Subcutaneous abdominal adipose tissue (tissue), 5 donors: ENCODE results near the gene GNAS.
A peak's percentile ranks its signal among the peaks of the same experiment; 100 is the strongest.

Source experiments
- H3K27ac ChIP-seq: one replicate; pipeline ENCODE4 v1.7.0; 2013; ENCODE audit warnings: low read depth, mild to moderate bottlenecking, inconsistent platforms, low read length, moderate library complexity
- H3K27me3 ChIP-seq, 5 donors: one replicate each; pipeline ENCODE4 v1.7.0; 2013; ENCODE audit warnings: low read length in 5 of 5, inconsistent platforms in 1 of 5; ENCODE audit not compliant: control insufficient read depth in 5 of 5, insufficient read depth in 4 of 5
- H3K36me3 ChIP-seq, 5 donors: one replicate each; pipeline ENCODE4 v1.7.0; 2013; ENCODE audit warnings: low read length in 5 of 5; ENCODE audit not compliant: control insufficient read depth in 5 of 5, insufficient read depth in 5 of 5
- H3K4me1 ChIP-seq, 5 donors: one replicate each; pipeline ENCODE4 v1.7.0; 2013; ENCODE audit warnings: low read length in 5 of 5, mild to moderate bottlenecking in 3 of 5, moderate library complexity in 1 of 5; ENCODE audit not compliant: control insufficient read depth in 5 of 5, insufficient read depth in 5 of 5
- H3K4me3 ChIP-seq, 5 donors: one replicate each; pipeline ENCODE4 v1.7.0; 2013; ENCODE audit warnings: low read length in 5 of 5, low read depth in 1 of 5
- H3K9ac ChIP-seq, 5 donors: one replicate each; pipeline ENCODE4 v1.7.0; 2013; ENCODE audit warnings: low read length in 5 of 5, mild to moderate bottlenecking in 4 of 5, moderate library complexity in 3 of 5
- H3K9me3 ChIP-seq, 5 donors: one replicate each; pipeline ENCODE4 v1.7.0; 2013; ENCODE audit warnings: low read length in 5 of 5; ENCODE audit not compliant: control insufficient read depth in 5 of 5
- donor health status: healthy.
- donor health status: healthy.
- donor health status: healthy.
- donor health status: healthy.
- donor health status: healthy.

The GNAS gene

DNA sequence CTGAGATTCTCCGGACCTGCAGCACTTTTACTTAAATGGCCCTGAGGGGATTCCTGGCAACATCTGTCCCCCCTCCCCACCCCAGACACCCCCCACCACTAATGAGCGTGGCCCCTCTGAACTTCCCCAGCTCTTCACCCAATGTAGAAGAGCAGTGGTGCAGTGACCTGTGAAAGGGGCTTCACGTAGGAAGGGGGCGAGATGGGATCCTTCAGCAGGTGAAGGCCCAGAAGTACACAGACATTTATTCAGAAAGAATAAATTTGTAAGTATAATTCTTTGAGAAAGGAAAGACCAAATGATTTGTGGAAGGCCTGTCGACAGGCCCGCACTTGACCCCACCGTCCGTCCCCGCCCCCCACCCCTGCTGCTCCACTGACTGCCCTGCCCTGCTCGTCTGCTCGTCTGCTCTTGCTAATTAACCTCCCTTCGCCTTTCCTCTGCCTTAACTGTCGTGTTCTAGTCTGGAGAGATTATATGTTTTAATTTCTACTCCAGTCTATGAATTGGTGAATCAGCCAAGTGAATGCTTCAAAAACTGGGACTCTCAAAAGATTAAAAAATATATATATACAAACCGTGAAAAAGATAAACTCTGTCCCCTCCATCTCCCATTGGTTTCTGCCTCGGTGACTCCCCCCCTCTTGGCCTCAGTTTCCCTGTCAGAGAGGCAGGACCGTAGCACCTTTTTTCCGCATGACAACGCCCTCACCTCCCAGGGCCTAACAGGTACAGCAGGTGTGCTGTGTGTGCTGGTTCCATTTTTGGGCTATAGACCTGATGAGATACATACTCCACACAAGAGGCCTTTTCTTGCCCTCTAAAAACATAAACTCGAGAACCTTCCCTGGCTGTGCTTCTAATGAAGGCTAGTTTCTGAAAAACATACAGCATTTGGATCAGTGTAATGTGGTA is 49.2 kb downstream of the GNAS start:
- Histone ChIP-seq H3K9ac (no peak overlapping the region), H3K4me1 (peaks cover 9 to 70% (median 54%) of the 10 kb centered on the region in 5 donors), H3K36me3 (peaks cover 25 to 50% (median 42%) of the 10 kb centered on the region in 5 donors), H3K4me3 (no peak overlapping the region), H3K9me3 (no peaks in the 10 kb centered on the region), H3K27me3 (no peaks in the 10 kb centered on the region), H3K27ac (peak overlapping the region; percentile 54)

DNA sequence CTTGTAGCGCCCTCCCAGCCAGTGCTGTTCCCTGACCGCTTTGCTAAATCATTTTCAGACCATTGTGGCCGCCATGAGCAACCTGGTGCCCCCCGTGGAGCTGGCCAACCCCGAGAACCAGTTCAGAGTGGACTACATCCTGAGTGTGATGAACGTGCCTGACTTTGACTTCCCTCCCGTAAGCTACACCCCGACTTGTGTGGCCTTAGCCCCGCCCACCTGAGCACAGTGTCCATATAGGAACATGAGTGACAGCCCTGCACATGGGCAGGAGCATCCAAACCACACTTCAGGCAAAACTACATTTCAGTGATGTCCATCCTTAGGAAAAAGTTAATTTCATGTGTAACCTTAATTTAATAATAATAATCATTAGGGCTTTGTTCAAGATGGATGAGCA is 51.1 kb downstream of the GNAS start:
- Histone ChIP-seq H3K4me3 (no peak overlapping the region), H3K27me3 (no peaks in the 10 kb centered on the region), H3K4me1 (peaks cover 10 to 70% (median 55%) of the 10 kb centered on the region in 5 donors), H3K27ac (no peak overlapping the region), H3K36me3 (peaks cover 30 to 55% (median 46%) of the 10 kb centered on the region in 5 donors), H3K9ac (no peak overlapping the region), H3K9me3 (no peaks in the 10 kb centered on the region)

DNA sequence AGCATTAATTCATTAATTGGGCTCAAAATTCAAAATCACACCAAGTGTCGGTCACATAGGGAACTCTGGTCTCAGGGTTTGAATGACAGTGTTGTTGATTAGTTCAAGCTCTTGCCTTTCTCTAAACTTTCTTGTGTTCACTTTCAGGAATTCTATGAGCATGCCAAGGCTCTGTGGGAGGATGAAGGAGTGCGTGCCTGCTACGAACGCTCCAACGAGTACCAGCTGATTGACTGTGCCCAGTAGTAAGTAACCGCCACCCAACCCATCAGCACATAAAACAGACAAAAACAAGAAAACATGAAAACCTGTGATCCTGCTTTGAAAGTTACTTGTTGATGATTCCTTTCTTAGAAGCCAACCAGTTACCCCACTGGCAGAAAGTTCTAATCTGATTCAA is 52.7 kb downstream of the GNAS start:
- Histone ChIP-seq H3K4me1 (peaks cover 8 to 66% (median 51%) of the 10 kb centered on the region in 5 donors), H3K9ac (no peak overlapping the region), H3K36me3 (peaks cover 28 to 65% (median 56%) of the 10 kb centered on the region in 5 donors), H3K4me3 (no peak overlapping the region), H3K9me3 (no peaks in the 10 kb centered on the region), H3K27ac (no peak overlapping the region), H3K27me3 (no peaks in the 10 kb centered on the region)

DNA sequence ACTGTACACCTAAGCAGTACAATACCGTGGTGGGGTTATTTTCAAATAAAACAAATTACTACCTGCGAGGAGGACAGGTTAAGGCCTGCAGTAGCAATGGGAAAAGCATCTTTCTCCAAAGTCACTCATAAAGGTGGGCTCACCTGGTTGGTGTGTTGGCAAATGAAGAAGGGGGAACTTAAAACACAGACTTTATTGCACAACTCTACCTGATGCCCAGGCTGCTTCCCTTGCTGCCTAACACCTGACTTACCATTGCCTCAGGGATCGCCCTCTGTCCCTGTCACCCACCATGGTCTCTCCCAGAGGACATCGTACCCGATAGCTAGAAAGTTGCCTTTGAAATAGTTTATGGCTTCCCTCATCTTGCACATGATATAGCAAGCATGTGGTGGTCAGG is 53.6 kb downstream of the GNAS start:
- Histone ChIP-seq H3K36me3 (peaks cover 33 to 74% (median 65%) of the 10 kb centered on the region in 5 donors), H3K4me3 (no peak overlapping the region), H3K4me1 (peaks cover 8 to 60% (median 43%) of the 10 kb centered on the region in 5 donors), H3K27ac (peak overlapping the region; percentile 95), H3K27me3 (no peaks in the 10 kb centered on the region), H3K9me3 (no peaks in the 10 kb centered on the region), H3K9ac (no peak overlapping the region)

DNA sequence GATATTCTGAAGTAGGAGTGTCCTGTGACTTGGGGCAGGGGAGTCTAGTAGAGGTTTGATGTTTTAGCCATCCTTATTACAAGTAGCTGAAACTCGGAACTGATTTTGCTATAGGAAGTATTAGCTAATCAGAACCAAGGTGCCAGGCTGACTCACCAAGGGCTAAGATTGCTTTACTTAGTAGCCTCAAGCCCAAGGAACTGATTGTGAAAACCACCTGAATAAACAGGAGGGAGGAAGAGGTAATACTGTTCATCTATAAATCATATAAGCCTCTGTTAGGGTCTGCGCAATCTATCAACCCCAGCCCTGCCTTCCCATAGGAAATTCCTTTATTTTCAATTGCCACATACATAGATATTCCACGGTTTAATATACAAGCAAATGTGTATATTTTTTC is 54.4 kb downstream of the GNAS start:
- Histone ChIP-seq H3K36me3 (peaks cover 40 to 80% (median 71%) of the 10 kb centered on the region in 5 donors), H3K9ac (peak overlapping the region; percentile 41 to 59 (median 54)), H3K27ac (peak overlapping the region; percentile 95), H3K4me1 (peaks cover 8 to 59% (median 41%) of the 10 kb centered on the region in 5 donors), H3K4me3 (peak overlapping the region in 4 of 5 donors; percentile 17 to 51 (median 46)), H3K27me3 (no peaks in the 10 kb centered on the region), H3K9me3 (no peaks in the 10 kb centered on the region)

DNA sequence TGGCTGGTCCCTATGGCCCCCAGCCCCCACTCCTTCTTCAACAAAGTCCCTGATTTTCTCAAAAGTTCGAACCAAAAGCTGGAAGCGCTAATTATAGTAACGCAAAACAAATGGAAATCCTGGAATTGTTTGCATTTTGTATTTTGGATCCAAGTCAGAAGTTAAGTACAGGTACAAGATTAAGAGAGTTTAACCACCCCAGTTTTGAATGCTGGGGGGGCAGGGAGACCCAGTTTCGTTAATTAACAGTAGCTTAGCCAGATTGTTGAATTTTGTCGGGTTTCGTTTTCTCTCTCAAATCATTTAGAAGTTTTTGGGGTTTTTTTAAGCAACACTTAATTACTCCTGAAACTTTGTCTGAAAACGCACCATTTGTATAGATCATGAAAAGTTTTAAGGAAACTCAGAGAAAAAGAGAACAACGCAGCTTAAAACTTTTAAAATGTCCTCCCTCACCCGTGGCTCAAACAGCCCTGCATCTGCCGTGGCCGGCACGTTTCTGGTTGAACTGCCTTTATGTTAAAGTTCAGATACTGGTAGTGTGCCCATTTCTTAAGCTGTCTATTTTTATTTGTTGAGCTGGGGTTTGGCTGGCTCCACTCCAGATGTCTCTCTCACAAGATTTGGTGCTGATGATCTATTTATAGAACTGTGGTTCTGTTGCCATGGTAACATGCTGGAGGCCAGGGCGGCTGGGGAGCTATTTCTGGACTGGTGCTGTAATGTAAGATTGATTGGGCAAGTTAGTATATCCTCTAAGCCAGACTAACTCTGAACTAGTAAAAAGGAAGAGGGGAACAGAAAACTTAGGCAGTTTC is 55.0 kb downstream of the GNAS start:
- Histone ChIP-seq H3K4me1 (peaks cover 8 to 54% (median 41%) of the 10 kb centered on the region in 5 donors), H3K36me3 (peaks cover 40 to 82% (median 68%) of the 10 kb centered on the region in 5 donors), H3K4me3 (peak overlapping the region in 4 of 5 donors; percentile 34 to 51 (median 46)), H3K9me3 (no peaks in the 10 kb centered on the region), H3K9ac (peak overlapping the region; percentile 54 to 63 (median 57)), H3K27me3 (no peaks in the 10 kb centered on the region), H3K27ac (peak overlapping the region; percentile 95)

DNA sequence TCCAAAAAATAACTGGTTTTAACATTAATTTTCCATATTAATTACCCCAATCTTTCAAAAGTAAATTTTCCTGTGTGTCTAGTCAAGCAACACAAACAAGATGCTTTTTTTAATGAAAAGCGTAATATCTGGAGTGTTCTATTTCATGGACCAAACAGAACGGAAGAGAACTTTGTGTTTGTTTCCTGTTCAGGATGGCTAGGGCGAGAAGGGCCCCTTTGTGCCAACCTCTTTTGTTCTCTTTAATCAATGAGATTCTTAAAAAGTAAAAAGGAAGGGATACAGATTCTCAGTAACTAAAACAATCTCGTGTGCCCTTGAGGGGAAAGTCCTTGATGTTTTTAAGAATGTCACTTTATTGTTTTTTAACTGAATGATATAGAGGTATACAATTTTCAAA is 55.7 kb downstream of the GNAS start:
- Histone ChIP-seq H3K27me3 (no peaks in the 10 kb centered on the region), H3K9ac (peak overlapping the region in 1 of 5 donors; percentile 63), H3K4me1 (peaks cover 8 to 50% (median 35%) of the 10 kb centered on the region in 5 donors), H3K9me3 (no peaks in the 10 kb centered on the region), H3K36me3 (peaks cover 40 to 77% (median 64%) of the 10 kb centered on the region in 5 donors), H3K4me3 (no peak overlapping the region), H3K27ac (peak overlapping the region; percentile 95)

DNA sequence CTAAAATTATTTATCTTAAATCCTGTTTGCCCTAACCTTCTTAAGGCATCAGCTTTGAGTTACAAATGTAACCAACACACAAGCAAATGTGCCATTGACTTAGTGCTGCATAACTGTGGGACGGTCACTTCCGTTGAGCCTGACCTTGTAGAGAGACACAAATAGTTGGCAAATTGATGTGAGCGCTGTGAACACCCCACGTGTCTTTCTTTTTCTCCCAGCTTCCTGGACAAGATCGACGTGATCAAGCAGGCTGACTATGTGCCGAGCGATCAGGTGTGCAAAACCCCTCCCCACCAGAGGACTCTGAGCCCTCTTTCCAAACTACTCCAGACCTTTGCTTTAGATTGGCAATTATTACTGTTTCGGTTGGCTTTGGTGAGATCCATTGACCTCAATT is 56.4 kb downstream of the GNAS start:
- Histone ChIP-seq H3K9ac (no peak overlapping the region), H3K27ac (peak overlapping the region; percentile 95), H3K36me3 (peaks cover 38 to 69% (median 57%) of the 10 kb centered on the region in 5 donors), H3K27me3 (no peaks in the 10 kb centered on the region), H3K4me3 (no peak overlapping the region), H3K9me3 (no peaks in the 10 kb centered on the region), H3K4me1 (peaks cover 6 to 45% (median 32%) of the 10 kb centered on the region in 5 donors)

DNA sequence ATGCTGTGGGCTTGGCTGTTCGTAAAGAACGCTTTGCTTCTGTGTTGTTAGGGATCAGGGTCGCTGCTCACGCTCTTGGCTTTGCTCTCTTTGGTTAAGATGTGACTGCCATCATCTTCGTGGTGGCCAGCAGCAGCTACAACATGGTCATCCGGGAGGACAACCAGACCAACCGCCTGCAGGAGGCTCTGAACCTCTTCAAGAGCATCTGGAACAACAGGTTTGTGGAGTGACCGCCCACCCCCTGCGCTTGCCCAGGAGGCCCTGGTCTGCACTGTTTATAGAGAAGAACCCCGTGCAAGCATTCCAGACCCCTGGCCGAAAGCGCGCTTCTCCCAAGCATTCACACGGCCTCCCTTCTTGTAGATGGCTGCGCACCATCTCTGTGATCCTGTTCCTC is 57.1 kb downstream of the GNAS start:
- peaks cover 32 to 63% (median 51%) of the 10 kb centered on the region in 5 donors for H3K36me3 ChIP-seq
- no peaks in the 10 kb centered on the region for H3K27me3 ChIP-seq
- H3K4me3 ChIP-seq = no peak overlapping the region
- H3K9ac ChIP-seq = no peak overlapping the region
- no peak overlapping the region for H3K27ac ChIP-seq
- peaks cover 6 to 45% (median 32%) of the 10 kb centered on the region in 5 donors for H3K4me1 ChIP-seq
- H3K9me3 ChIP-seq = no peaks in the 10 kb centered on the region
